Measurements from ENCODE around the gene H3-3A. TPM values are rescaled to one million over a fixed set of nuclear protein-coding genes. Genes with fewer than 3 reads are reported as not detected.

Gene H3-3A
- total RNA-seq, 1 experiment from 2014 or later = 894 TPM

DNA sequence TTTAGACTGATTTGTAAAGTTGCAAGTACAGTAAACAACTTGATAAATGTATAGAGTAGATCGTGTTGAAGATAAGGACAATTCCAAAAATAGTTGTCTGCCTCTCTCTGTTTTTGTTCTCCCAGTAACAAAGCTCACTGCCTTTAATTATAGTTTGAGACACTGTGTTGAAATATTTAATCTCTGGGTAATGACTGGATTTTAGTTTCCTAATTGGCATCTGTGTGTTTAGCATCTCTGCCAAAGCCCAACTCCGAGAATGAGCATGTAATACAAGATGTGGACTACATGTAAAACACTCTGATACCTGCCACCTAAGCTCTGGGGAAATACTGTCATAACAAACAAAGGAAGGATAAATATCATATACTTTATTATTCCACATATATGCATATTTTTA, 35.7 kb upstream of the H3-3A start (continued):
- TF ChIP-seq, protein P1, sequence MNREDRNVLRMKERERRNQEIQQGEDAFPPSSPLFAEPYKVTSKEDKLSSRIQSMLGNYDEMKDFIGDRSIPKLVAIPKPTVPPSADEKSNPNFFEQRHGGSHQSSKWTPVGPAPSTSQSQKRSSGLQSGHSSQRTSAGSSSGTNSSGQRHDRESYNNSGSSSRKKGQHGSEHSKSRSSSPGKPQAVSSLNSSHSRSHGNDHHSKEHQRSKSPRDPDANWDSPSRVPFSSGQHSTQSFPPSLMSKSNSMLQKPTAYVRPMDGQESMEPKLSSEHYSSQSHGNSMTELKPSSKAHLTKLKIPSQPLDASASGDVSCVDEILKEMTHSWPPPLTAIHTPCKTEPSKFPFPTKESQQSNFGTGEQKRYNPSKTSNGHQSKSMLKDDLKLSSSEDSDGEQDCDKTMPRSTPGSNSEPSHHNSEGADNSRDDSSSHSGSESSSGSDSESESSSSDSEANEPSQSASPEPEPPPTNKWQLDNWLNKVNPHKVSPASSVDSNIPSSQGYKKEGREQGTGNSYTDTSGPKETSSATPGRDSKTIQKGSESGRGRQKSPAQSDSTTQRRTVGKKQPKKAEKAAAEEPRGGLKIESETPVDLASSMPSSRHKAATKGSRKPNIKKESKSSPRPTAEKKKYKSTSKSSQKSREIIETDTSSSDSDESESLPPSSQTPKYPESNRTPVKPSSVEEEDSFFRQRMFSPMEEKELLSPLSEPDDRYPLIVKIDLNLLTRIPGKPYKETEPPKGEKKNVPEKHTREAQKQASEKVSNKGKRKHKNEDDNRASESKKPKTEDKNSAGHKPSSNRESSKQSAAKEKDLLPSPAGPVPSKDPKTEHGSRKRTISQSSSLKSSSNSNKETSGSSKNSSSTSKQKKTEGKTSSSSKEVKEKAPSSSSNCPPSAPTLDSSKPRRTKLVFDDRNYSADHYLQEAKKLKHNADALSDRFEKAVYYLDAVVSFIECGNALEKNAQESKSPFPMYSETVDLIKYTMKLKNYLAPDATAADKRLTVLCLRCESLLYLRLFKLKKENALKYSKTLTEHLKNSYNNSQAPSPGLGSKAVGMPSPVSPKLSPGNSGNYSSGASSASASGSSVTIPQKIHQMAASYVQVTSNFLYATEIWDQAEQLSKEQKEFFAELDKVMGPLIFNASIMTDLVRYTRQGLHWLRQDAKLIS (CRISPR knock-in tag; IDR thresholded peaks at IDR 0.05; ENCODE audit: borderline replicate concordance) = no peak
- TF ChIP-seq FOXJ3 (CRISPR knock-in tag; IDR thresholded peaks at IDR 0.05; ENCODE audit: borderline replicate concordance) (no peak), ETV6 (CRISPR knock-in tag; IDR thresholded peaks at IDR 0.05) (no peak), SMAD3 (CRISPR knock-in tag; IDR thresholded peaks at IDR 0.05; ENCODE audit: borderline replicate concordance) (no peak)
- TF ChIP-seq, protein P2, sequence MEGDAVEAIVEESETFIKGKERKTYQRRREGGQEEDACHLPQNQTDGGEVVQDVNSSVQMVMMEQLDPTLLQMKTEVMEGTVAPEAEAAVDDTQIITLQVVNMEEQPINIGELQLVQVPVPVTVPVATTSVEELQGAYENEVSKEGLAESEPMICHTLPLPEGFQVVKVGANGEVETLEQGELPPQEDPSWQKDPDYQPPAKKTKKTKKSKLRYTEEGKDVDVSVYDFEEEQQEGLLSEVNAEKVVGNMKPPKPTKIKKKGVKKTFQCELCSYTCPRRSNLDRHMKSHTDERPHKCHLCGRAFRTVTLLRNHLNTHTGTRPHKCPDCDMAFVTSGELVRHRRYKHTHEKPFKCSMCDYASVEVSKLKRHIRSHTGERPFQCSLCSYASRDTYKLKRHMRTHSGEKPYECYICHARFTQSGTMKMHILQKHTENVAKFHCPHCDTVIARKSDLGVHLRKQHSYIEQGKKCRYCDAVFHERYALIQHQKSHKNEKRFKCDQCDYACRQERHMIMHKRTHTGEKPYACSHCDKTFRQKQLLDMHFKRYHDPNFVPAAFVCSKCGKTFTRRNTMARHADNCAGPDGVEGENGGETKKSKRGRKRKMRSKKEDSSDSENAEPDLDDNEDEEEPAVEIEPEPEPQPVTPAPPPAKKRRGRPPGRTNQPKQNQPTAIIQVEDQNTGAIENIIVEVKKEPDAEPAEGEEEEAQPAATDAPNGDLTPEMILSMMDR (IDR thresholded peaks at IDR 0.05) = no peak
- TF ChIP-seq, protein P3, sequence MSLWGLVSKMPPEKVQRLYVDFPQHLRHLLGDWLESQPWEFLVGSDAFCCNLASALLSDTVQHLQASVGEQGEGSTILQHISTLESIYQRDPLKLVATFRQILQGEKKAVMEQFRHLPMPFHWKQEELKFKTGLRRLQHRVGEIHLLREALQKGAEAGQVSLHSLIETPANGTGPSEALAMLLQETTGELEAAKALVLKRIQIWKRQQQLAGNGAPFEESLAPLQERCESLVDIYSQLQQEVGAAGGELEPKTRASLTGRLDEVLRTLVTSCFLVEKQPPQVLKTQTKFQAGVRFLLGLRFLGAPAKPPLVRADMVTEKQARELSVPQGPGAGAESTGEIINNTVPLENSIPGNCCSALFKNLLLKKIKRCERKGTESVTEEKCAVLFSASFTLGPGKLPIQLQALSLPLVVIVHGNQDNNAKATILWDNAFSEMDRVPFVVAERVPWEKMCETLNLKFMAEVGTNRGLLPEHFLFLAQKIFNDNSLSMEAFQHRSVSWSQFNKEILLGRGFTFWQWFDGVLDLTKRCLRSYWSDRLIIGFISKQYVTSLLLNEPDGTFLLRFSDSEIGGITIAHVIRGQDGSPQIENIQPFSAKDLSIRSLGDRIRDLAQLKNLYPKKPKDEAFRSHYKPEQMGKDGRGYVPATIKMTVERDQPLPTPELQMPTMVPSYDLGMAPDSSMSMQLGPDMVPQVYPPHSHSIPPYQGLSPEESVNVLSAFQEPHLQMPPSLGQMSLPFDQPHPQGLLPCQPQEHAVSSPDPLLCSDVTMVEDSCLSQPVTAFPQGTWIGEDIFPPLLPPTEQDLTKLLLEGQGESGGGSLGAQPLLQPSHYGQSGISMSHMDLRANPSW (CRISPR knock-in tag; conservative IDR thresholded peaks at IDR 0.05; ENCODE audit: low read depth) = no peak

GRCh38 chr1:226027538-226028217, 34.8 kb upstream of the H3-3A start:
- Mint-ChIP-seq H3K9me3 (no peaks in the 10 kb centered on the region), H3K36me3 (no peaks in the 10 kb centered on the region), H3K27me3 (ENCODE audit: low read depth) (peaks cover 4% of the 10 kb centered on the region; the same call in 1 of the 2 replicates), H3K27ac (no peak overlapping the region), H3K4me3 (no peak overlapping the region), H3K4me1 (no peaks in the 10 kb centered on the region)
- TF ChIP-seq CDX4 (CRISPR knock-in tag; IDR thresholded peaks at IDR 0.05; ENCODE audit: borderline replicate concordance) = no peak
- no peak for TF ChIP-seq ZNF416 (CRISPR knock-in tag; IDR thresholded peaks at IDR 0.05)
- TF ChIP-seq GTF2I (CRISPR knock-in tag; conservative IDR thresholded peaks at IDR 0.05) = no peak
- TF ChIP-seq GABPB1 (CRISPR knock-in tag; IDR thresholded peaks at IDR 0.05) = no peak
- TF ChIP-seq AR (CRISPR knock-in tag; IDR thresholded peaks at IDR 0.05) = no peak
- no peak for TF ChIP-seq NR2C2 (CRISPR knock-in tag; IDR thresholded peaks at IDR 0.05)
- TF ChIP-seq FOXJ3 (CRISPR knock-in tag; IDR thresholded peaks at IDR 0.05; ENCODE audit: borderline replicate concordance) = no peak
- no peak for TF ChIP-seq ZNF219 (CRISPR knock-in tag; IDR thresholded peaks at IDR 0.05; ENCODE audit: borderline replicate concordance)
- no peak for TF ChIP-seq EMX1 (CRISPR knock-in tag; IDR thresholded peaks at IDR 0.05)
- no peak for TF ChIP-seq KAT7 (CRISPR knock-in tag; IDR thresholded peaks at IDR 0.05; ENCODE audit: borderline replicate concordance)
- DNase-seq (ENCODE audit: low spot score) (no peak), ATAC-seq (no peak)
- ChIA-PET POLR2A (no interaction called here), CTCF (interaction anchor here (1.1 to 1.5 kb wide), 2 partner anchors 37 to 65 kb away, joined by 3 to 5 read pairs; no protein-coding TSS in a partner anchor)

All from WTC11 (cell line).